SK-N-SH treated with all-trans-retinoic acid at 6 μM for 48 hours (cell line): ENCODE results near the gene DNAJC24.

Source experiments
- ATAC-seq: fragments of 200-7000 bp; cut with Tn5 transposase; 3 replicates; pipeline ENCODE4 v1.9.1; 2020; ENCODE audit warnings: mild to moderate bottlenecking, moderate library complexity
- ARNTL ChIP-seq: fragments of 450-650 bp; formaldehyde crosslinking; IDR thresholded peaks from 2 replicates; pipeline ENCODE4 v1.5.0; 2020; ENCODE audit warnings: low read depth, mild to moderate bottlenecking, moderate library complexity, borderline replicate concordance
- BACH2 ChIP-seq: fragments of 250-450 bp; sonication (Bioruptor Pico); IDR thresholded peaks from 2 replicates; pipeline ENCODE4 v1.9.0; 2021; ENCODE audit warnings: mild to moderate bottlenecking, borderline replicate concordance
- CSDC2 ChIP-seq: fragments of 250-450 bp; sonication (Bioruptor Pico); IDR thresholded peaks from 2 replicates; pipeline ENCODE4 v1.5.0; 2020; ENCODE audit warnings: mild to moderate bottlenecking, moderate library complexity
- ESRRG ChIP-seq: fragments of 250-450 bp; sonication (Bioruptor Pico); IDR thresholded peaks from 2 replicates; pipeline ENCODE4 v1.6.1; 2021; ENCODE audit warnings: mild to moderate bottlenecking
- GLIS3 ChIP-seq: fragments of 250-450 bp; sonication (Bioruptor Pico); IDR thresholded peaks from 2 replicates; pipeline ENCODE4 v1.5.0; 2020; ENCODE audit warnings: mild to moderate bottlenecking, moderate library complexity
- ISL1 ChIP-seq: fragments of 250-450 bp; sonication (Bioruptor Pico); IDR thresholded peaks from 2 replicates; pipeline ENCODE4 v2.1.2; 2022; ENCODE audit warnings: mild to moderate bottlenecking, moderate library complexity
- PPARA ChIP-seq: fragments of 250-450 bp; sonication (Bioruptor Pico); IDR thresholded peaks from 2 replicates; pipeline ENCODE4 v1.5.0; 2020; ENCODE audit warnings: mild to moderate bottlenecking, borderline replicate concordance
- RARB ChIP-seq: fragments of 250-450 bp; sonication (Bioruptor Pico); IDR thresholded peaks from 2 replicates; pipeline ENCODE4 v1.8.0; 2021; ENCODE audit warnings: mild to moderate bottlenecking, moderate library complexity
- SNAI2 ChIP-seq: fragments of 250-450 bp; sonication (Bioruptor Pico); IDR thresholded peaks from 2 replicates; pipeline ENCODE4 v1.5.0; 2020; ENCODE audit warnings: mild to moderate bottlenecking, moderate library complexity
- TCF4 ChIP-seq: fragments of 250-450 bp; sonication (Bioruptor Pico); IDR thresholded peaks from 2 replicates; pipeline ENCODE4 v1.8.0; 2021; ENCODE audit warnings: mild to moderate bottlenecking, moderate library complexity, borderline replicate concordance
- TOX ChIP-seq: fragments of 250-450 bp; sonication (Bioruptor Pico); IDR thresholded peaks from 2 replicates; pipeline ENCODE4 v1.8.0; 2021; ENCODE audit warnings: mild to moderate bottlenecking, moderate library complexity, borderline replicate concordance
- ZC3H10 ChIP-seq: fragments of 250-450 bp; sonication (Bioruptor Pico); IDR thresholded peaks from 2 replicates; pipeline ENCODE4 v1.5.1; 2021; ENCODE audit warnings: mild to moderate bottlenecking, moderate library complexity
- ZFP30 ChIP-seq: fragments of 450-650 bp; formaldehyde crosslinking; IDR thresholded peaks from 2 replicates; pipeline ENCODE4 v1.5.0; 2022; ENCODE audit warnings: mild to moderate bottlenecking, moderate library complexity
- ZNF565 ChIP-seq: fragments of 450-650 bp; formaldehyde crosslinking; conservative IDR thresholded peaks from 2 replicates; pipeline ENCODE4 v1.5.0; 2020; ENCODE audit warnings: low read depth, mild to moderate bottlenecking, moderate library complexity
- ZNF8 ChIP-seq: fragments of 450-650 bp; formaldehyde crosslinking; IDR thresholded peaks from 2 replicates; pipeline ENCODE4 v1.5.0; 2020; ENCODE audit warnings: mild to moderate bottlenecking, moderate library complexity
- TF ChIP-seq, protein P1 (sequence below): fragments of 250-450 bp; sonication (Bioruptor Pico); IDR thresholded peaks from 2 replicates; pipeline ENCODE4 v1.8.0; 2021; ENCODE audit warnings: low read depth, mild to moderate bottlenecking, moderate library complexity, borderline replicate concordance
- TF ChIP-seq, protein P2 (sequence below): fragments of 250-450 bp; sonication (Bioruptor Pico); IDR thresholded peaks from 2 replicates; pipeline ENCODE4 v1.8.0; 2020; ENCODE audit warnings: mild to moderate bottlenecking, moderate library complexity, borderline replicate concordance
- TF ChIP-seq, protein P3 (sequence below): fragments of 250-450 bp; sonication (Bioruptor Pico); IDR thresholded peaks from 2 replicates; pipeline ENCODE4 v1.5.0; 2020; ENCODE audit warnings: mild to moderate bottlenecking, moderate library complexity

Gene DNAJC24

DNA sequence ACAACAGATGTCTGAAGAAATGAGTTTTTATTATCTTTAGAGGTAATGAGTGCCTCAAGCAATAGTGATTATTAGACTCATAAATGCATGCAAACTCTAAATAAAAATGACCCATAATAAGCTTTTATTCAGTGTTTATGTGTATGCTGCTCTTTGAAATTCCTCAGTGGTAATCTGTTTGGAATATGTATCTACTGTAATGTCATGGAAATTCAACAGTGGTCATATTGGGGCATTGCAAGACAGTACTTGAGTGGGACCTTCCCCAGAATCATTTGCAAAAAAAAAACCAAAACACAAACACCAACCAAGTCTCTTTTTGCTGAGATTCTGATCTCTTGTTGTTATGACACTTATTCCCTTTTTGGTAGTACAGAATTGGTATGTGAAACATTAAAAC is 35.0 kb downstream of the DNAJC24 start (continued):
- TF ChIP-seq, protein P1, sequence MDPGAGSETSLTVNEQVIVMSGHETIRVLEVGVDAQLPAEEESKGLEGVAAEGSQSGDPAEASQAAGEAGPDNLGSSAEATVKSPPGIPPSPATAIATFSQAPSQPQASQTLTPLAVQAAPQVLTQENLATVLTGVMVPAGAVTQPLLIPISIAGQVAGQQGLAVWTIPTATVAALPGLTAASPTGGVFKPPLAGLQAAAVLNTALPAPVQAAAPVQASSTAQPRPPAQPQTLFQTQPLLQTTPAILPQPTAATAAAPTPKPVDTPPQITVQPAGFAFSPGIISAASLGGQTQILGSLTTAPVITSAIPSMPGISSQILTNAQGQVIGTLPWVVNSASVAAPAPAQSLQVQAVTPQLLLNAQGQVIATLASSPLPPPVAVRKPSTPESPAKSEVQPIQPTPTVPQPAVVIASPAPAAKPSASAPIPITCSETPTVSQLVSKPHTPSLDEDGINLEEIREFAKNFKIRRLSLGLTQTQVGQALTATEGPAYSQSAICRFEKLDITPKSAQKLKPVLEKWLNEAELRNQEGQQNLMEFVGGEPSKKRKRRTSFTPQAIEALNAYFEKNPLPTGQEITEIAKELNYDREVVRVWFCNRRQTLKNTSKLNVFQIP = no peak
- TF ChIP-seq TCF4 (CRISPR knock-in tag) = no peak
- no peak for TF ChIP-seq CSDC2 (CRISPR knock-in tag)
- TF ChIP-seq ISL1 = no peak

DNA sequence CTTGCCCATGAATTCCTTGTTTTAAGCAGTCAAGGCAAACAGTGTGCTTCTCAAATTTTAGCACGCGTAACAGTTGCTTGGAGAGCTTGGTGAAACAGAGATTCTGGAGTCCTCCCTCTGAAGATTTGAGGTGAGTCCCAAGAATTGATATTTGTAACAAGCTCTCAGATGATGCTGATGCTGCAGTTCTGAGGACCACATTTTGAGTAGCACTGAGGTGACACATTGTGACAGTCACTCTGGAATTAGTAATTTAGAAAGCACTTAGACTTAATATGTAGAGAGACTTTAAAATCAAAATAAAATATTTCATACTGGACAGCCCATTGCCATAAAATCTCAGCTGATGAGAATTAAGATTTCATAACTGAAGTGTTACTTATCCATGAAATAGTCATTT is 38.5 kb downstream of the DNAJC24 start:
- ATAC-seq = no peak
- TF ChIP-seq TCF4 (CRISPR knock-in tag) (no peak), TOX (CRISPR knock-in tag) (no peak), ESRRG (CRISPR knock-in tag) (no peak), ZFP30 (no peak), ZNF8 (CRISPR knock-in tag) (no peak)
- TF ChIP-seq, protein P2, sequence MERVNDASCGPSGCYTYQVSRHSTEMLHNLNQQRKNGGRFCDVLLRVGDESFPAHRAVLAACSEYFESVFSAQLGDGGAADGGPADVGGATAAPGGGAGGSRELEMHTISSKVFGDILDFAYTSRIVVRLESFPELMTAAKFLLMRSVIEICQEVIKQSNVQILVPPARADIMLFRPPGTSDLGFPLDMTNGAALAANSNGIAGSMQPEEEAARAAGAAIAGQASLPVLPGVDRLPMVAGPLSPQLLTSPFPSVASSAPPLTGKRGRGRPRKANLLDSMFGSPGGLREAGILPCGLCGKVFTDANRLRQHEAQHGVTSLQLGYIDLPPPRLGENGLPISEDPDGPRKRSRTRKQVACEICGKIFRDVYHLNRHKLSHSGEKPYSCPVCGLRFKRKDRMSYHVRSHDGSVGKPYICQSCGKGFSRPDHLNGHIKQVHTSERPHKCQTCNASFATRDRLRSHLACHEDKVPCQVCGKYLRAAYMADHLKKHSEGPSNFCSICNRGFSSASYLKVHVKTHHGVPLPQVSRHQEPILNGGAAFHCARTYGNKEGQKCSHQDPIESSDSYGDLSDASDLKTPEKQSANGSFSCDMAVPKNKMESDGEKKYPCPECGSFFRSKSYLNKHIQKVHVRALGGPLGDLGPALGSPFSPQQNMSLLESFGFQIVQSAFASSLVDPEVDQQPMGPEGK = no peak

DNA sequence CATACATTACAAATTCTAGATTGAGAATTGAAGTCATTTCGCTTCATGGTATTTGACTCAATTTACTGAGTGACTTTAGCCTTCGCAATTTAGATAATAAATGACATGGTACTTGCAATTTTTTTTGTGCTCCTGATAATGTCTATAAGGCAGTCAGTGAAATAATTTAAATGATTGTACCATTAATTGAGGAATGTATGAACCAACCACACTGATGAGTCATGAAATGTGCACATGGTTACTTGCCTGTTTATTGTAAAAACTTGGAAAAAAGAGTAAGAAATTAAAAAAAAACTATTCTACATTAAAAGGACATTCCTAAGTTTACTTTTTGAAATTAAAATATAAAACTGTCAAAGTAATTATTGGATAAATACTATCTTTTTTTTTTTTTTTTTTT is 43.3 kb downstream of the DNAJC24 start:
- ATAC-seq = peak; percentile 76
- TF ChIP-seq ISL1 (peak; percentile 26; the same call in 1 of the 2 replicates), SNAI2 (CRISPR knock-in tag) (no peak)

DNA sequence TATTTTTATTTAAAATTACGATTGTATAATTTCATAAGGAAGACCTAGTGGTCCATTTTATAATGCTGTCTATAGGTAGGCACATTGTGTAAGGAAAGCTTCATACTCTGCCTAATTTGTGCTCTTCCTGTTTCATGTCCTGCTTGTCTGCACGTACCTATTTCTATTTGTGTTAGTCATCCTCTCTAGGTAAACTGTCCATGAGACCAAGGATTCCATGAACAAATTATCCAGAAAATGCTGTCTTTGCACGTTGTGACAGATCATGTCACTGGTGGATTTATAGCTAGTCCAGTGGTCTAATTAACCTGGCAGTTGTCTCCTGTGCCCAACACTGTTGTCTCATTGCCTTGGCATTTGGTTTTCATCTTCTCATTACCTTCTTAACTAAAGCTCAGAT is 44.7 kb downstream of the DNAJC24 start:
- no peak for ATAC-seq
- TF ChIP-seq ZNF565 (CRISPR knock-in tag) = no peak

DNA sequence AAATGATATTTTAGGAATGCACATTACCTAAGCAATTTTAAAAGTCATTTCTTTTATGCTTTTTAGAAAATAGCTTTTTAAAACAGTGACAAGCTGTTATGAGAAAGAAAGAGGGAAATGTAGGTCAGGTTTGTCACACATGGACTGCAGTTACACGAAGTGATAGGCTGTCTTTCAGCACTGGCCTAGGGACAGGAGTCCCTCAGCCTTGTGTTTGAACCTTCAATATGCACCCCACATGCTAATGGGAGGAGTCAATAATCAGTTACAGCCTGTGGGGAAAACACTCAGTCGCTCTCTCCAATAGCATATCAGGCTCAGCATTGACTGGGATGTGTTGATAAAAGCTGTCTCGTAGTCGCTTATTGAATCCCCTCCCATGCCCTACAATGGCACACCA is 45.8 kb downstream of the DNAJC24 start:
- ATAC-seq = no peak
- no peak for TF ChIP-seq CSDC2 (CRISPR knock-in tag)
- TF ChIP-seq ZNF8 (CRISPR knock-in tag) = no peak
- TF ChIP-seq TOX (CRISPR knock-in tag) = no peak
- TF ChIP-seq ESRRG (CRISPR knock-in tag) = no peak
- no peak for TF ChIP-seq SNAI2 (CRISPR knock-in tag)
- TF ChIP-seq RARB (CRISPR knock-in tag) = no peak
- TF ChIP-seq, protein P3, sequence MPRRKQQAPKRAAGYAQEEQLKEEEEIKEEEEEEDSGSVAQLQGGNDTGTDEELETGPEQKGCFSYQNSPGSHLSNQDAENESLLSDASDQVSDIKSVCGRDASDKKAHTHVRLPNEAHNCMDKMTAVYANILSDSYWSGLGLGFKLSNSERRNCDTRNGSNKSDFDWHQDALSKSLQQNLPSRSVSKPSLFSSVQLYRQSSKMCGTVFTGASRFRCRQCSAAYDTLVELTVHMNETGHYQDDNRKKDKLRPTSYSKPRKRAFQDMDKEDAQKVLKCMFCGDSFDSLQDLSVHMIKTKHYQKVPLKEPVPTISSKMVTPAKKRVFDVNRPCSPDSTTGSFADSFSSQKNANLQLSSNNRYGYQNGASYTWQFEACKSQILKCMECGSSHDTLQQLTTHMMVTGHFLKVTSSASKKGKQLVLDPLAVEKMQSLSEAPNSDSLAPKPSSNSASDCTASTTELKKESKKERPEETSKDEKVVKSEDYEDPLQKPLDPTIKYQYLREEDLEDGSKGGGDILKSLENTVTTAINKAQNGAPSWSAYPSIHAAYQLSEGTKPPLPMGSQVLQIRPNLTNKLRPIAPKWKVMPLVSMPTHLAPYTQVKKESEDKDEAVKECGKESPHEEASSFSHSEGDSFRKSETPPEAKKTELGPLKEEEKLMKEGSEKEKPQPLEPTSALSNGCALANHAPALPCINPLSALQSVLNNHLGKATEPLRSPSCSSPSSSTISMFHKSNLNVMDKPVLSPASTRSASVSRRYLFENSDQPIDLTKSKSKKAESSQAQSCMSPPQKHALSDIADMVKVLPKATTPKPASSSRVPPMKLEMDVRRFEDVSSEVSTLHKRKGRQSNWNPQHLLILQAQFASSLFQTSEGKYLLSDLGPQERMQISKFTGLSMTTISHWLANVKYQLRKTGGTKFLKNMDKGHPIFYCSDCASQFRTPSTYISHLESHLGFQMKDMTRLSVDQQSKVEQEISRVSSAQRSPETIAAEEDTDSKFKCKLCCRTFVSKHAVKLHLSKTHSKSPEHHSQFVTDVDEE (CRISPR knock-in tag) = no peak
- TF ChIP-seq ZC3H10 (CRISPR knock-in tag) = no peak
- TF ChIP-seq PPARA (CRISPR knock-in tag) = no peak
- no peak for TF ChIP-seq BACH2 (CRISPR knock-in tag)
- TF ChIP-seq, protein P2 = no peak

DNA sequence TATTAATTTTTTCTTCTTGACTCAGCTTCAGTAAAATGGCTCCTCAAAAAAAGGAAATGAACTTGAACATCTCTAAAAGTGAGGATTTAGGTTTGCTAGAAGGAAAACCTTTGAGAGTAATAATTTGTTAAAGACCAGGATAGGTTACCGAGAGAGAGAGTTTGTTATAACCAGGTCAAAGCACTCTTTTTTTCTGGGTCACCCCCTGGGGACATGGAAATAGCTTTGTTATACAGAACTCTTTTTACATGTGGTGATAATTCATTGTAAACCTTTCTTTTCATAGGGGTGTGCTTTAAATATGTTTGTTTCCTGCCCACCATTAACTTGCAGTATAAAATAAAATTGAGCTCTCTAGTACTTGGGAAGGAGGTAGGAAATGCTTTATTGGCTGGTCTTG is 47.7 kb downstream of the DNAJC24 start:
- no peak for ATAC-seq
- TF ChIP-seq, protein P3 (CRISPR knock-in tag) = no peak
- TF ChIP-seq ZFP30 (no peak), ESRRG (CRISPR knock-in tag) (no peak), ISL1 (no peak), GLIS3 (CRISPR knock-in tag) (no peak), BACH2 (CRISPR knock-in tag) (no peak), PPARA (CRISPR knock-in tag) (no peak), ARNTL (no peak), RARB (CRISPR knock-in tag) (no peak), ZNF8 (CRISPR knock-in tag) (no peak), SNAI2 (CRISPR knock-in tag) (no peak)
- TF ChIP-seq, protein P2 = no peak
